Activated naive CD8-positive, alpha-beta T cell treated with anti-CD3 and anti-CD28 coated beads, Interleukin-2, amount 10 ng/mL, durations not matched to agents 7 days and 5 days (primary cell): ENCODE results near the gene CDH4. TPM values are rescaled to one million over a fixed set of nuclear protein-coding genes. Genes with fewer than 3 reads are reported as not detected.

ENCODE experiments used
- ATAC-seq: fragments of 150-1000 bp; cut with Tn5 transposase; one replicate; pipeline ENCODE4 v1.10.0; 2021; ENCODE audit warnings: low read depth, moderate library complexity
- POLR2A ChIA-PET: fragments of 350-600 bp; sonication (Branson Sonifier 250); formaldehyde crosslinking; loops from one replicate; lab custom pipeline; 2021; ENCODE audit warnings: antibody characterized with exemption; lab: Charles Lee
- DNase-seq: peaks from one replicate; pipeline ENCODE4 v3.0.0; 2021
- H3K27ac Mint-ChIP-seq: one replicate; pipeline ENCODE4 v1.8.0; 2022; ENCODE audit warnings: mild to moderate bottlenecking, mixed read lengths
- H3K27me3 Mint-ChIP-seq: one replicate; pipeline ENCODE4 v1.8.0; 2022; ENCODE audit warnings: mild to moderate bottlenecking, moderate library complexity, mixed read lengths
- H3K36me3 Mint-ChIP-seq: one replicate; pipeline ENCODE4 v1.8.0; 2021; ENCODE audit warnings: mild to moderate bottlenecking, mixed read lengths
- H3K4me1 Mint-ChIP-seq: one replicate; pipeline ENCODE4 v1.8.0; 2021; ENCODE audit warnings: mixed read lengths
- H3K4me3 Mint-ChIP-seq: one replicate; pipeline ENCODE4 v1.8.0; 2022; ENCODE audit warnings: mild to moderate bottlenecking, moderate library complexity, mixed read lengths
- H3K9me3 Mint-ChIP-seq: one replicate; pipeline ENCODE4 v1.8.0; 2021; ENCODE audit warnings: mixed read lengths
- total RNA-seq, 2 experiments: library from RNA; stranded (reverse); gene quantifications; one replicate each; pipeline ENCODE4 v1.2.3, GENCODE V29; 2021

Gene CDH4
- total RNA-seq, 2 experiments from 2014 or later, result 0.14 to 0.20 TPM

- no peak for DNase-seq
- Mint-ChIP-seq H3K4me3 (no peak overlapping the region), H3K27me3 (no peaks in the 10 kb centered on the region), H3K4me1 (no peaks in the 10 kb centered on the region), H3K27ac (no peak overlapping the region), H3K36me3 (no peaks in the 10 kb centered on the region), H3K9me3 (no peaks in the 10 kb centered on the region)
- POLR2A ChIA-PET, result no interaction called here
- ATAC-seq, result no peak
Measured at GRCh38 chr20:61535956-61536355, 283.9 kb downstream of the CDH4 start.

- ATAC-seq (no peak), DNase-seq (no peak)
- Mint-ChIP-seq H3K4me3 (no peak overlapping the region), H3K4me1 (no peaks in the 10 kb centered on the region), H3K27me3 (no peaks in the 10 kb centered on the region), H3K36me3 (no peaks in the 10 kb centered on the region), H3K9me3 (no peaks in the 10 kb centered on the region), H3K27ac (no peak overlapping the region)
- POLR2A ChIA-PET, result no interaction called here
Measured at GRCh38 chr20:61536671-61537070, 284.6 kb downstream of the CDH4 start.

GRCh38 chr20:61537239-61538182, 285.4 kb downstream of the CDH4 start:
- Mint-ChIP-seq H3K4me1 (no peaks in the 10 kb centered on the region), H3K9me3 (no peaks in the 10 kb centered on the region), H3K27me3 (no peaks in the 10 kb centered on the region), H3K4me3 (no peak overlapping the region), H3K27ac (no peak overlapping the region), H3K36me3 (no peaks in the 10 kb centered on the region)
- ATAC-seq (no peak), DNase-seq (no peak)
- POLR2A ChIA-PET, result no interaction called here

- no peaks in the 10 kb centered on the region for H3K27me3 Mint-ChIP-seq
- no peak for DNase-seq
- H3K36me3 Mint-ChIP-seq, result no peaks in the 10 kb centered on the region
- POLR2A ChIA-PET, result no interaction called here
- no peaks in the 10 kb centered on the region for H3K9me3 Mint-ChIP-seq
- H3K4me3 Mint-ChIP-seq, result no peak overlapping the region
- H3K4me1 Mint-ChIP-seq, result no peaks in the 10 kb centered on the region
- ATAC-seq, result no peak
- no peak overlapping the region for H3K27ac Mint-ChIP-seq
Measured at GRCh38 chr20:61538183-61538942, 286.3 kb downstream of the CDH4 start.

GRCh38 chr20:61538943-61539265, 286.8 kb downstream of the CDH4 start:
- Mint-ChIP-seq H3K4me1 (no peaks in the 10 kb centered on the region), H3K27ac (no peak overlapping the region), H3K36me3 (no peaks in the 10 kb centered on the region), H3K9me3 (no peaks in the 10 kb centered on the region), H3K27me3 (no peaks in the 10 kb centered on the region), H3K4me3 (no peak overlapping the region)
- POLR2A ChIA-PET, result no interaction called here
- DNase-seq (no peak), ATAC-seq (no peak)

GRCh38 chr20:61539706-61540360, 287.8 kb downstream of the CDH4 start:
- no peaks in the 10 kb centered on the region for H3K9me3 Mint-ChIP-seq
- H3K4me1 Mint-ChIP-seq, result no peaks in the 10 kb centered on the region
- ATAC-seq, result no peak
- no peak for DNase-seq
- no peaks in the 10 kb centered on the region for H3K36me3 Mint-ChIP-seq
- POLR2A ChIA-PET, result no interaction called here
- H3K27ac Mint-ChIP-seq, result no peak overlapping the region
- H3K27me3 Mint-ChIP-seq, result no peaks in the 10 kb centered on the region
- no peak overlapping the region for H3K4me3 Mint-ChIP-seq

DNA sequence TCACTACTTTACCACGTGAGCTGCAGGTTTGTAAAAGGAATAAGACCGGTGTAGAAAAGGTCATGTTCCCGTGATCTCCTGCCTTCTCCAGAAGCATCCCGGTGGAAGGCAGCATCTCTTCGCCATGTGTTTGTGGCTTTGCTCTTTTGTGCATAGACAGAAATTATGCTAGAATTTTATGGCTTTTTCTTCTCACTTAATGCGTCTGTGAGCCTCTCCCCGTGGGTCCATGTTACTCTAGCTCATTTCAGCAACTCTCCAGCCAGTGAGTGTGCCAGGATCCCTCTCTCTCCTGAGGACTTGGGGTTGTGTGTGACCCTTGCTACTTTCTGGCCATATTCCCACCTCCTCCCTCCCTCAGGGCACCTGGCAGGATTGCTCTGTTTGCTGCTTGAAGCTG, 289.5 kb downstream of the CDH4 start:
- no peak overlapping the region for H3K27ac Mint-ChIP-seq
- no peaks in the 10 kb centered on the region for H3K36me3 Mint-ChIP-seq
- H3K4me1 Mint-ChIP-seq, result no peaks in the 10 kb centered on the region
- H3K4me3 Mint-ChIP-seq, result no peak overlapping the region
- H3K27me3 Mint-ChIP-seq, result no peaks in the 10 kb centered on the region
- ATAC-seq, result no peak
- peaks cover 2% of the 10 kb centered on the region for H3K9me3 Mint-ChIP-seq
- POLR2A ChIA-PET, result no interaction called here
- DNase-seq, result no peak

GRCh38 chr20:61543086-61543485, 291.0 kb downstream of the CDH4 start:
- no peak overlapping the region for H3K4me3 Mint-ChIP-seq
- POLR2A ChIA-PET, result no interaction called here
- no peak for DNase-seq

DNA sequence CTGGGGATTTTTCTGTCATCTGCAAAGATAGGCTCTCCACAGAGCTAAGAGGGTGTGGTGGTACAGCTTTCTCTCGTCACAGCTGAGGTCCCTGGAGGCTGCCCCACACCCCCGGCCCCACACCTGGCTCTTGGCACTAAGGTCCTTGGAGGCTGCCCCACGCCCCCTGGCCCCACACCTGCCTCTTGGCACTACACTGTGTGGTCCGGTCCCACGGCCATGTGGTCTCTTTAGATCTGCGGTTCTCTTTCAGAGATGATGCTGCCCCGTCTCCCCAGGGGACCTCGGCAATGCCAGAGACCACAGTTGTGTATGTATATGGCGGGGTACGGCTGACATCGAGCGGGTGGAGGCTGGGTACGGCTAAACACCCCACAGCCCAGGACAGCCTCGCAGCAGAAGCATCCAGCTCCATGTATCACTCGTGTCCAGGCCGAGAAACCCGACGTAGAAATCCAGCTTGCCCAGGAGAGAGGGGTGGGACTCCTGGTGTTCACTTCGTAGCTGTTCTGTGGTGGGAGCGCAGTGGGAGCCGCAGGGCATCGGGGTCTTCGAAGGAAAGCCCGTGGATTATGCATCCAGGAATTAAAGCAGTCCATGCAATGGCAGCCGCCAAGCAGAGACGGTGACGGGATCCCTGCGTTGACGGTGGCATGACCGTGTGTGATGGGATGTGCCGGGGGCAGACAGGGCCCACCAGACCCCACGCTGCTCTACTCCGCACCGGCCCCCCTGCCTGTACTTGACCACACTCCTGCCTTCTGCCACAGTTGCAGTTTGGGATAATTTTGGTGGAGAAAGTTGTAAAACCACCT, 292.1 kb downstream of the CDH4 start:
- no peaks in the 10 kb centered on the region for H3K36me3 Mint-ChIP-seq
- POLR2A ChIA-PET, result no interaction called here

More at GRCh38 chr20:61543086-61543485, 291.0 kb downstream of the CDH4 start:
- Mint-ChIP-seq H3K4me1 (no peaks in the 10 kb centered on the region), H3K9me3 (peaks cover 2% of the 10 kb centered on the region), H3K36me3 (no peaks in the 10 kb centered on the region), H3K27me3 (no peaks in the 10 kb centered on the region), H3K27ac (no peak overlapping the region)
- ATAC-seq, result no peak

DNA sequence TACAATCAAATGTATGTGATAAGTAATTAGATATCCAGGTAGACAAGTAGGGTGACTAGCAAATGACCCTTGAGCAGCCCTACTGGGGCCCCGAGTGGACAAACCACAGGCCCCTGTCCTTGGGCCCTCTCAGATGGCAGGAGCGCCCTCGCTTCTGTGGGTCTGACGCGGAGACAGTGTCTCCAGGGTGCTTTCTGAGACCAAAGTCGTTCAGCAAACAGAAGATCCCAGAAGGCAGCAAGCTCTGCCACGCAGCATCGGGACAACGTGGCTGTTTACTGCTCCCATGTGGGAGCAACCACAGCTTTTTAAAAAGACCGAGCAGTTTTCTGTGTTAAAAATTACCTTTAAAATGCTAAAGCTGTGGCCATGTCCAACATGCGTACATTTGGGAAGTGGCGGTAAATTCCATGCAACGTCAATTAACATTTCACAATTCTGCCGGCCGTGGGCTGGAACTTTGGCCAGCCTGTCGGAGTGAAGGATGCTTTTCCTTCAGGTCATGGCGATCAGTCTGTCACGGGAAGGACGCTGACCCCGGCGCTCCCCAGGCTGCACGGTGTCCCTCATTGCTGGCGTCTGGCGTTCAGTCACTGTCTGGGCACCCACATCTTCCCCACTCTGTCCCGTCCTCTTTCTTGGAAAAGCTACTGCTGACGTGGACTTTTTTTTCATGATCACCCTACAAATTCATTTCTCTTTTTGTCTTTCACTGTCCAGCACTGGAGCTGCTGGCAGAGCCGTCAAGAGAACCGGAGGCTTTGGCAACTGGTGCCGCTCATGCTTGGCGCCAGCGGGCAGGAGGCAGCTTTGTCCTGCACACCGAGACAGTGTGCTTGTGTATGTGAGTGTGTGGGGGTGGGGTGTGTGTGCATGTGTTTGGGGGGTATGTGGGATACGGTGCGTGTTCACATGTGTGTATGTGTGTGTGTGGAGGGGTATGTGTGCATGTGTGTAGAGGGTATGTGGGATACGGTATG, 293.1 kb downstream of the CDH4 start:
- peaks cover 2% of the 10 kb centered on the region for H3K9me3 Mint-ChIP-seq
- H3K4me3 Mint-ChIP-seq, result no peak overlapping the region
- H3K27me3 Mint-ChIP-seq, result no peaks in the 10 kb centered on the region
- no peak for DNase-seq
- H3K4me1 Mint-ChIP-seq, result no peaks in the 10 kb centered on the region
- ATAC-seq, result no peak
- H3K36me3 Mint-ChIP-seq, result no peaks in the 10 kb centered on the region
- H3K27ac Mint-ChIP-seq, result no peak overlapping the region
- POLR2A ChIA-PET, result no interaction called here

More for the DNA sequence above, 292.1 kb downstream of the CDH4 start:
- no peak overlapping the region for H3K4me3 Mint-ChIP-seq
- H3K4me1 Mint-ChIP-seq, result no peaks in the 10 kb centered on the region
- H3K27me3 Mint-ChIP-seq, result no peaks in the 10 kb centered on the region
- no peak overlapping the region for H3K27ac Mint-ChIP-seq
- no peak for ATAC-seq
- peaks cover 2% of the 10 kb centered on the region for H3K9me3 Mint-ChIP-seq
- no peak for DNase-seq

DNA sequence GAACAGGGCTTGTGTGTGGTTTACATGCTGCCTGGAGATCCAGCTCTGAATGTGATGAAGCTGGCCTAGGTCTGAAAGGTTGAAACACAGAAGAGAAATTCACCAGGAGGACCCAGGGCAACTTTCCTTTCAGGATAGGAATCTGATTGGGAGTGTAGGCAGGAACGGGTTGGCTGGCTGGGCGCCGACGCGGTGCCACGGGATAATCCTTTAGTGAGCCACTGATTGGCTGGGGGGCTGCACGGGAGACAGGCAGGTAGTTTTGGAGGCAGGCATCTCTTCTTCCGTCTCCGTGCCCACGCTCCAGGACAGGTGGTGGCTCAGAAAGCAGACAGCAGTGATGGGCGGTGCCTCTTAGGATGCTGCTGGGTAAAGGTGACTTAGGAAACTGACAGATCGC, 294.6 kb downstream of the CDH4 start:
- Mint-ChIP-seq H3K36me3 (no peaks in the 10 kb centered on the region), H3K27me3 (no peaks in the 10 kb centered on the region), H3K9me3 (peaks cover 5% of the 10 kb centered on the region), H3K27ac (no peak overlapping the region), H3K4me3 (no peak overlapping the region), H3K4me1 (no peaks in the 10 kb centered on the region)
- ATAC-seq (no peak), DNase-seq (no peak)
- POLR2A ChIA-PET, result no interaction called here

DNA sequence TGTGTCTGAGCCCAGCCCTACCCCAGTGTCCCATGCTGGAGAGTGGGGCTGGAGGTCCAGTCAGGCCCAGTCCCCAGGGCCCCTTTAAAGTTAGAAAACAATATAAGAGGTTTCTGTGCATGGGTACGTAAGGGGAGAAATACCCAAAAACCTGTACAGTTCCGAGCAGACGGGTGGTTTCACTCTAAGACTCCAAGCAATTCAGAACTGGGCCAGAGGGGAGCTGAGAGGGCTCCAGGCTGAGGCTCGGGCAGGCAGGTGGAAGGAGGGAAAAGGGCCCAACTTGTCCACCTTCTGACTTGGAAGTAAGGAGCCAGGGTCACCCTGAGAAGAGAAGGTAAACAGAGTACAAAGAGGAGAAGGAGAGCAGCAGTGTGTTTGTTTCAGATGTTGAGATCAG, 296.0 kb downstream of the CDH4 start:
- Mint-ChIP-seq H3K4me1 (no peaks in the 10 kb centered on the region), H3K27ac (no peak overlapping the region), H3K9me3 (peaks cover 5% of the 10 kb centered on the region), H3K4me3 (no peak overlapping the region), H3K27me3 (no peaks in the 10 kb centered on the region), H3K36me3 (no peaks in the 10 kb centered on the region)
- POLR2A ChIA-PET, result no interaction called here
- no peak for ATAC-seq
- no peak for DNase-seq
